ENCODE results near the gene OR10G3.

The OR10G3 gene

GRCh38 chr14:21520767-21521166 lies 59.1 kb downstream of the OR10G3 start:
- H3K36me3 ChIP-seq (ENCODE audit: insufficient read depth, low read length), result no peaks in the 10 kb centered on the region
- peaks cover 7% of the 10 kb centered on the region for H3K27me3 ChIP-seq (ENCODE audit: control insufficient read depth, insufficient read depth, low read length)
- no peak overlapping the region for H3K9ac ChIP-seq (ENCODE audit: low read depth, low read length)
- no peaks in the 10 kb centered on the region for H3K4me1 ChIP-seq (ENCODE audit: control insufficient read depth, insufficient read depth, low read length)
- H3K9me3 ChIP-seq (replicated peaks; ENCODE audit: low read length), result no peaks in the 10 kb centered on the region
- no peak overlapping the region for H3K4me2 ChIP-seq (ENCODE audit: low read length)
- no peak overlapping the region for H3K4me3 ChIP-seq (ENCODE audit: low read length)

GRCh38 chr14:21518725-21519124 lies 61.2 kb downstream of the OR10G3 start:
- Histone ChIP-seq H3K27me3 (ENCODE audit: control insufficient read depth, insufficient read depth, low read length) (peaks cover 7% of the 10 kb centered on the region), H3K9me3 (replicated peaks; ENCODE audit: low read length) (no peaks in the 10 kb centered on the region), H3K36me3 (ENCODE audit: insufficient read depth, low read length) (no peaks in the 10 kb centered on the region), H3K4me2 (ENCODE audit: low read length) (no peak overlapping the region), H3K9ac (ENCODE audit: low read depth, low read length) (no peak overlapping the region), H3K4me3 (ENCODE audit: low read length) (no peak overlapping the region), H3K4me1 (ENCODE audit: control insufficient read depth, insufficient read depth, low read length) (no peaks in the 10 kb centered on the region)
